Measurements from ENCODE around the gene HERC2.
"Not testable (repeated sequence)": the region's sequence is repeated elsewhere in the genome, so short reads cannot be mapped to it uniquely, and the experiment has no call there.

HERC2 gene

GRCh38 chr15:28228096-28228495 lies 93.9 kb downstream of the HERC2 start:
- no peak for DNase-seq (ENCODE audit: low read depth in 2 of 2)

DNA sequence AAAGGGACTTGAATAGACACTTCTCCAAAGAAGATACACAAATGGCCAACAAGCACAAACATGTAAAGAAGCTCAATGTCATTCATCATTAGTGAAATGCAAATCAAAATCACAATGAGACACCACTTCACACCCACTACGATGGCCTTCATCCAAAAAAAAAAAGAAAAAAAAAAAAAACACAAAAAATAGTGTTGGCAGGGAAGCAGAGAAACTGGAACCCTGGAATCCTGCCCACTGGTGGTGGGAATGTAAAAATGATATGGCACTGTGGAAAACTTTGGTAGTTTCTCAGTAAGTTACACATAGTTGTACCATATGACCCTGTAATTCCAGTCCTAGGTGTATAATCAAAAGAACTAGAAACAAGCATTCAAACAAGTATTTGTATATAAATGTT lies 94.7 kb downstream of the HERC2 start:
- not testable (repeated sequence) for DNase-seq (ENCODE audit: low read depth in 2 of 2)

DNA sequence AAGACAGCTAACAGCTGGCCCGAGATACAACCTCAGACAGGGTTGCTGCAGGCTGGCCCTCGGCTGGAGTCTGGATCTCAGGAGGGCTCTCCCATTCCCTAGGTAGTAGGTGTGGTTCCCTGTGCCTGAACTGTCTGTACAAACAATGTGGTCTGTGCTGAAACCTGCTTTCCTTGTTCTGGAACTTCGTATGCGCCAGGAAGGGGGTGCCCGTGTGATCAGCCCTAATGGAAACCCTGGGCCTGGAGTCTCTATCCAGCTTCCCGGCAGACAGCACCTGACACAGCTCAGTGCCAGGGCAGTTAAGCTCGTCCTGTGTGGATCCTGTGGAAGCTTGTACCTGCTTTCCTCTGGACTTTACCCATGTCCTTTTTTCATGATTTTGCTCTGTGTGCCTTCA lies 99.4 kb downstream of the HERC2 start:
- not testable (repeated sequence) for DNase-seq (ENCODE audit: low read depth in 2 of 2)

GRCh38 chr15:28221696-28222095 lies 100.3 kb downstream of the HERC2 start:
- DNase-seq (ENCODE audit: low read depth in 2 of 2), result not testable (repeated sequence)

- DNase-seq (ENCODE audit: low read depth in 2 of 2), result no peak
Measured at GRCh38 chr15:28219116-28219515, 102.9 kb downstream of the HERC2 start.

- not testable (repeated sequence) for DNase-seq (ENCODE audit: low read depth in 2 of 2)
Measured at GRCh38 chr15:28216946-28217546, 104.9 kb downstream of the HERC2 start.

GRCh38 chr15:28215521-28215920 lies 106.5 kb downstream of the HERC2 start:
- not testable (repeated sequence) for DNase-seq (ENCODE audit: low read depth in 2 of 2)

- not testable (repeated sequence) for DNase-seq (ENCODE audit: low read depth in 2 of 2)
Measured at GRCh38 chr15:28214006-28214790, 107.8 kb downstream of the HERC2 start.

DNA sequence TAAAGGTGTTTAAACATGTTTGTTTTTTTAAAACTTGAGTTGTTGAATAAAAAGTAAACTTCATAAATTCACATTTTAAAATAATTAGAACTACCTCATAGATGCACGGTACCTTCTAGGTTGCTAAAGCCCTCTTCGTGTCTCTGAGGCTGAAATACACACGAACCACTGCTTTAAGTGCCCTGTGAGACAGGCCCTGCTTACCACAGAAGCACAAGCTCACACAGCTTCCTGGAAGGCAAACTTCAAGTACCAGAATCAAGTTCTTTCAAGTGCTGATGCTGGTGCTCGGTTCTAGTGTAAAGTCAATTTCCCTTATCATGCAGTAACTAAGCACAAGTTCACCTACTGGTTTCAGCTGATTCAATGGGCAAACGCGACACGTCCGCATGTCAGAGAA lies 108.6 kb downstream of the HERC2 start:
- not testable (repeated sequence) for DNase-seq (ENCODE audit: low read depth in 2 of 2)

DNA sequence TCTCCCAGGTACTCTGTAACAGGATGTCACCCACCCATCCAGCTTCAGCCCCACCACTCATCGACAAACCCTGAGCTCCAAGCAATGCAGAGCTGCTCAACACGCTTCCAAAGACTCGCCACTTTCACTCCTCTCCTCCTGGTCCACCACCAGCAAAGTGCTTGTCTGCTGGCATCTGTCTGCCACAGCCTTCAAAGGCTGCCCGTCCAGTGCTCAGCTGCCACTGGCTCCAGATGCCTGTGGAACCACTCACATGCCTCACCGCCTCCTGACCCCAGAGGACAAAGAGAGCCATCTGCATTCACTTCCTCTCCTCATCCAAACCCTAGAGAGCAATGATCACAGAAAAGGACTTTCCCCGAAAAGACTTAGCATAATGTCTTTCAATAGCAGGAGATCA lies 113.4 kb downstream of the HERC2 start:
- DNase-seq (ENCODE audit: low read depth in 2 of 2), result no peak

DNA sequence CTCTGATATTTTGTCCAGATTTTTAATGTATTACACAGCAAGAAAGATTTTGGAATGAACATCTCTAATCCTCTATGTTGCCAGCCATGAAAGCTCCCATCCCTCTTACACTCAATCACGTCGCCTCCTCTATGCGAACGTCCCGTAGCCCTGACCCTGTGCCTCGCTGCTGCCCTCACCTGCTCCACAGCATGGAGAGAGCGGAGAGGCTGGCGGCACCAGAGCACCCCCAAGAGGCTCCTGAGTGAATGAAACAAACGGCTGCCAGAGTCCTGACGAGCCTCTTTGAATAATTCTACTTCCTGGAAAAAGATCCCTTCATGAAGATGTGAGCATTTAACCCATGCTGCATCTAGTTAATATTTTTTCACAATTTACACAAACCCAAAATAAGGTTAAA lies 116.3 kb downstream of the HERC2 start:
- DNase-seq (ENCODE audit: low read depth in 2 of 2), result not testable (repeated sequence)

- DNase-seq (ENCODE audit: low read depth in 2 of 2), result not testable (repeated sequence)
Measured at GRCh38 chr15:28203055-28203828, 118.7 kb downstream of the HERC2 start.

- DNase-seq (ENCODE audit: low read depth in 2 of 2), result not testable (repeated sequence)
Measured at GRCh38 chr15:28202124-28202523, 119.9 kb downstream of the HERC2 start.

GRCh38 chr15:28198215-28198614 lies 123.8 kb downstream of the HERC2 start:
- not testable (repeated sequence) for DNase-seq (ENCODE audit: low read depth in 2 of 2)

- not testable (repeated sequence) for DNase-seq (ENCODE audit: low read depth in 2 of 2)
Measured at GRCh38 chr15:28197694-28198093, 124.3 kb downstream of the HERC2 start.

DNA sequence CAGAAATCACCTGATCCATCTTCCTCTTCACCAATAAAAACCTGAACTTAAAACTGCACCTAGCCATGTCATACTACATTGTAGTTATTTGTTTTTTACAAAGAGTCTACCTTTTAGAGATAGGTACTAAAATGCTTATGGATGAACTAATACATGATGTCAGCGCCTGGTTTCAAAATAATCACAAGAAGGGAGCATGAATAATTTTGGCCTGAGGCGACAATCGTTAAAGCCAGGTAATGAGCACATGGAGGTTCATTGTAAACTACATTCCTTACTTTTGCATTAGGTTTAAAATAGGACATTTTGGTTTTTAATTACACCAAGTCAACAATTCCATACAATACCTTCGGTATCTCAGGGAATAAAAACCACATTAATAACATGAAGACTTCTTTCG lies 125.4 kb downstream of the HERC2 start:
- not testable (repeated sequence) for DNase-seq (ENCODE audit: low read depth in 2 of 2)

GRCh38 chr15:28192772-28193171 lies 129.2 kb downstream of the HERC2 start:
- DNase-seq (ENCODE audit: low read depth in 2 of 2), result no peak

DNA sequence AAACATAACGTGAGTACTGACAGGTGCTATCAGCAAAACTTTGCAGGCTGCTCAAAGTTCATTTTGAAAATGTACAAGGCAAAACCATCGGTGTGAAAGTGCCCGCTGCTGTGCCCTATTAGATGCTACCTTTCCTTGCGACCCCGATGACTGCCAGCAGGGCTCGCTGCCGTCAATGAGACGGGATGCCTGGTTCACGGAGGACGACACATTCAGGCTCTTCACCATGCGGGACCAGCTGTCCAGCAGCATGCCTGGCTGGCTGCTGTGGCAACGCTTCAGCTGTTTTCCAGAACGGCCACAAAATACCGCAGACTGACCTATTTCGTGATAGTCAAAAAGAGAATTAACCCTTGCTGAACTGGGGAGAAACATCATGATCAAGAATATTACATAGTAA lies 130.1 kb downstream of the HERC2 start:
- DNase-seq (ENCODE audit: low read depth in 2 of 2), result no peak

DNA sequence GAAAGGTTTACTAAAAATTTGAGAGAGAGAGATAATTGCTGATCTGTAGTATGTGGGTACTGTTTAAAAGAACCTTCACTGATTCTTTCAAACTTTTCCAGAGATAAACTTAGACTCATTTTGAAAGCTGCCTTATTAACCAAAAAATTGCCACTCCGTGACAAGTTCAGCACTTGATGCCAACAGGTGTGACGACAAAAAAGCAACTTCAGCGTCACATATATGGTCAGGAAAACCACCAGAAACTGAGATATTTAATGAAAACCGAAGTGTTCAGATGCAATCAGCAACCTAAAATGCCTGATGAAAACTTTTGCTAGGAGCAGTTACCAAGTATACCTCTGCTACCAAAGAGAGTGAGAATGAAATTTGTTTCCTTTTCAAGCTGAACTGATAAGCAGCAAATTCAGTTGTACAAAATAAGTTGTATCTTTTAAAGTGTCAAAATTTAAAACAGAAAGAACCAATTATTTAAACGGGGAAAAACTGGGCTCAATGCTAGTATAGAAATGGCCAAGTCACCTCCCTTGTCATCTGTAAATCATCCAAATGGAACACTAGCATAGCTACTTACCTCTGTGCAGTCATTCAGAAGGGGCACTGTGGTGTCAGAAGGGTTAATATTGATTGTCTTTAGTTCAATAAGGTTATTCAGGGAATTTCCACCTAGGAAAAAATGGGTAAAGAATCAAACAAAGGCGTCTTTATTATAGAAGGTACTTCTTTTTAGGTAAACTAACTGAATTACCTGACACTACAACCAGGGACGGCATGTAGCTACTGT lies 131.4 kb downstream of the HERC2 start:
- no peak for DNase-seq (ENCODE audit: low read depth in 2 of 2)

DNA sequence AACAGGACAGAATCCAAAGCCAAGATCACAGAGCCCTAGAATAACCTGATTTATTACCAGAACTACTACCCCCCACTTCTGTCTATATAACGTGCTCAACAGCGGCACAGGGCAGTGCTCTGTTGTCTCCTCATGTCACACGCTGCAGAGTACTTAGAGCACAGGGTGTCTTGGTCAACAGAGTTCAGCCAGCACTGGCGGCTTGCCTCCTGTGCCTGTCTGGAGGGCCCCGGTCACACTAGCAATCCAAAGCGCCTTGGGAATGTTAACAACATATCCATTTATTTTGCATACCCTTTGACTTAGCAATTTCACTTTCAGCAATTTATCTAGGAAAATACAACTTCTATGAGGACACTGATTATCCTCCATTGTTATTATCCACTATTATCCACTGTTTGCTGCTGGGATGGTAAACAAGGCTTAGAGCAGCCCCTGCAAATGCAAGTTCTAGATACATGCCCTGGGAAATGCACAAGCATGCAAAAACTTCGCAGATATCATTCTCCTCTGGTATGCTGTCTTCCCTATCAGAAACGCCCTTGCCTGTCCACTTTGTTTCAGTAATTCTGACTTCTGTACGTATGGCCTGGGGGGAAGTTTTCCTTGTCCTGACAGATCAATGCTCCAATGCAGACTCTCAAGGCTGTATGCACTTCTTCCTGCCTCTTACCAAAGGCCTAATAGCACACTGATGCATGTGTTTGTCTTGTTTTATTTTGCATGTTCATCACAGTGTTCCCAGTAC lies 136.7 kb downstream of the HERC2 start:
- no peak for DNase-seq (ENCODE audit: low read depth in 2 of 2)

GRCh38 chr15:28184166-28184565 lies 137.8 kb downstream of the HERC2 start:
- no peak for DNase-seq (ENCODE audit: low read depth in 2 of 2)

All from stimulated activated CD4-positive, alpha-beta T cell treated with anti-CD3 and anti-CD28 coated beads, Interleukin-12 subunit alpha, Interleukin-12 subunit beta, amount 100 ng/mL, for 24 hours (primary cell).